HG02973 (cell line): Measurements from ENCODE around the gene FOXJ2.
"Not testable (repeated sequence)": the region's sequence is repeated elsewhere in the genome, so short reads cannot be mapped to it uniquely, and the experiment has no call there.

Experiments used
- ATAC-seq: cut with Tn5 transposase; IDR thresholded peaks from one replicate; pipeline ENCODE4 v1.9.1; 2021; ENCODE audit warnings: moderate library complexity; ENCODE audit not compliant: unreplicated experiment

Gene FOXJ2

GRCh38 chr12:8064131-8064530 is 31.6 kb downstream of the FOXJ2 start:
- ATAC-seq: no peak

GRCh38 chr12:8065991-8066594 is 33.6 kb downstream of the FOXJ2 start, which contains the start of gene C3AR1:
Gene C3AR1, minus strand, starts transcription at chr12:8066359. Its CDS starts 6,174 bp downstream, at chr12:8060185.
- ATAC-seq: peak; percentile 48

GRCh38 chr12:8069582-8069981 is 37.1 kb downstream of the FOXJ2 start:
- ATAC-seq: no peak

- not testable (repeated sequence) for ATAC-seq
Observed at GRCh38 chr12:8071820-8072219, 39.3 kb downstream of the FOXJ2 start.

- no peak for ATAC-seq
Observed at GRCh38 chr12:8075935-8076334, 43.4 kb downstream of the FOXJ2 start.

- no peak for ATAC-seq
Observed at GRCh38 chr12:8076366-8076765, 43.9 kb downstream of the FOXJ2 start.

- no peak for ATAC-seq
Observed at GRCh38 chr12:8077207-8077606, 44.7 kb downstream of the FOXJ2 start.

GRCh38 chr12:8078398-8078797 is 45.9 kb downstream of the FOXJ2 start:
- no peak for ATAC-seq

- no peak for ATAC-seq
Observed at GRCh38 chr12:8078916-8079315, 46.4 kb downstream of the FOXJ2 start.

- no peak for ATAC-seq
Observed at GRCh38 chr12:8080120-8080519, 47.6 kb downstream of the FOXJ2 start.

- no peak for ATAC-seq
Observed at GRCh38 chr12:8081251-8081920, 48.9 kb downstream of the FOXJ2 start.

- no peak for ATAC-seq
Observed at GRCh38 chr12:8082808-8083100, 50.2 kb downstream of the FOXJ2 start.

GRCh38 chr12:8084351-8084750 is 51.8 kb downstream of the FOXJ2 start:
- ATAC-seq: not testable (repeated sequence)

GRCh38 chr12:8087666-8088065 is 55.1 kb downstream of the FOXJ2 start:
- no peak for ATAC-seq

- ATAC-seq: peak; percentile 69
Observed at GRCh38 chr12:8088574-8088973, 56.1 kb downstream of the FOXJ2 start.

GRCh38 chr12:8089277-8089676 is 56.8 kb downstream of the FOXJ2 start:
- ATAC-seq: not testable (repeated sequence)

GRCh38 chr12:8089716-8090115 is 57.2 kb downstream of the FOXJ2 start:
- no peak for ATAC-seq

GRCh38 chr12:8093291-8093690 is 60.8 kb downstream of the FOXJ2 start:
- no peak for ATAC-seq

- ATAC-seq: no peak
Observed at GRCh38 chr12:8096281-8096915, 63.9 kb downstream of the FOXJ2 start.

GRCh38 chr12:8099235-8099634 is 66.7 kb downstream of the FOXJ2 start:
- no peak for ATAC-seq
